T-cell (primary cell): Measurements from ENCODE around the gene ATAD5. TPM values are rescaled to one million over a fixed set of nuclear protein-coding genes. Genes with fewer than 3 reads are reported as not detected.

Experiments
- ATAC-seq, 4 experiments: fragments of 200-7000 bp in 3 of 4; fragments of 150-1000 bp in 1 of 4; cut with Tn5 transposase; replicated peaks in 1 of 4; 1 replicate in 3 of 4; 2 replicates in 1 of 4; pipeline ENCODE4 v1.10.0; 2021; ENCODE audit warnings: moderate library complexity in 3 of 4, mild to moderate bottlenecking in 2 of 4, moderate number of reproducible peaks in 1 of 4
- CTCF ChIA-PET, 2 donors: fragments of 300-600 bp; sonication (Branson Sonifier 250); formaldehyde crosslinking; loops; one replicate each; lab custom pipeline; 2022; ENCODE audit warnings: antibody characterized with exemption in 2 of 2; lab: Charles Lee
- POLR2A ChIA-PET, 2 donors: fragments of 300-600 bp; sonication (Branson Sonifier 250); formaldehyde crosslinking; loops; one replicate each; lab custom pipeline; 2022; ENCODE audit warnings: antibody characterized with exemption in 2 of 2; lab: Charles Lee
- DNase-seq, 35 experiments: peaks; one replicate each; pipeline versions ENCODE4 v3.0.0 to v3.0.0-alpha.2; 2013 to 2023
- H3K27ac ChIP-seq: one replicate; pipeline ENCODE4 v1.5.1; 2013; ENCODE audit warnings: low read length
- H3K27me3 ChIP-seq, 2 experiments: replicated peaks in 1 of 2; 1 replicate in 1 of 2; 2 replicates in 1 of 2; pipeline versions ENCODE4 v1.6.1 to v1.7.0; 2013; ENCODE audit warnings: low read length in 1 of 2, mixed read lengths in 1 of 2; ENCODE audit not compliant: control insufficient read depth in 2 of 2, insufficient read depth in 2 of 2; ENCODE audit errors: extremely low read depth in 1 of 2
- H3K36me3 ChIP-seq, 2 donors: 1 replicate in 1 of 2; 2 replicates in 1 of 2; pipeline versions ENCODE4 v1.6.1 to v1.7.0; 2013; ENCODE audit warnings: low read length in 1 of 2; ENCODE audit not compliant: control insufficient read depth in 2 of 2, insufficient read depth in 1 of 2; ENCODE audit errors: extremely low read depth in 1 of 2
- H3K4me1 ChIP-seq, 2 experiments: 1 replicate in 1 of 2; 2 replicates in 1 of 2; pipeline versions ENCODE4 v1.6.1 to v1.7.0; 2013; ENCODE audit warnings: low read length in 2 of 2, mixed read lengths in 1 of 2; ENCODE audit not compliant: insufficient read depth in 2 of 2, control insufficient read depth in 1 of 2; ENCODE audit errors: extremely low read depth in 1 of 2
- H3K4me3 ChIP-seq, 2 donors: 1 replicate in 1 of 2; 2 replicates in 1 of 2; pipeline versions ENCODE4 v1.5.1 to v1.7.0; 2013; ENCODE audit warnings: mild to moderate bottlenecking in 2 of 2, low read length in 1 of 2, moderate library complexity in 1 of 2; ENCODE audit not compliant: control insufficient read depth in 1 of 2; ENCODE audit errors: extremely low read depth in 1 of 2
- H3K9me3 ChIP-seq: 2 replicates; pipeline ENCODE4 v1.7.0; 2013
- H3K27ac Mint-ChIP-seq, 2 donors: one replicate each; pipeline ENCODE4 v1.8.0; 2020 to 2021; ENCODE audit warnings: mild to moderate bottlenecking in 2 of 2, mixed read lengths in 2 of 2
- H3K27me3 Mint-ChIP-seq, 2 donors: one replicate each; pipeline ENCODE4 v1.8.0; 2021 to 2022; ENCODE audit warnings: mixed read lengths in 2 of 2
- H3K36me3 Mint-ChIP-seq: one replicate; pipeline ENCODE4 v1.8.0; 2021; ENCODE audit warnings: mixed read lengths
- H3K4me1 Mint-ChIP-seq, 3 donors: one replicate each; pipeline ENCODE4 v1.8.0; 2020 to 2022; ENCODE audit warnings: mixed read lengths in 3 of 3, mild to moderate bottlenecking in 1 of 3
- H3K4me3 Mint-ChIP-seq, 3 donors: one replicate each; pipeline ENCODE4 v1.8.0; 2020 to 2022; ENCODE audit warnings: mild to moderate bottlenecking in 3 of 3, mixed read lengths in 3 of 3, moderate library complexity in 3 of 3
- H3K9me3 Mint-ChIP-seq, 3 donors: one replicate each; pipeline ENCODE4 v1.8.0; 2020 to 2022; ENCODE audit warnings: mixed read lengths in 3 of 3
- WGBS: methylation state at CpG from one replicate; pipeline ENCODE4 v1.1.5; 2013; ENCODE audit warnings: missing lambda C conversion rate; ENCODE audit not compliant: insufficient coverage; 5-methylcytosine and 5-hydroxymethylcytosine counted together
- total RNA-seq, 35 experiments: library from RNA in 6 of 35; stranded (reverse) in 6 of 35; fragments of 120-200 nt in 1 of 35; gene quantifications; one replicate each; pipeline versions ENCODE4 v1.2.1 to v1.2.4 and lab custom pipeline; 2013 to 2026

Gene ATAD5
- total RNA-seq, 5 donors from 2014 or later (not counting 1 experiment from before 2014, with no cell fraction given): 3.9 to 5.3 (median 4.2) TPM

DNA sequence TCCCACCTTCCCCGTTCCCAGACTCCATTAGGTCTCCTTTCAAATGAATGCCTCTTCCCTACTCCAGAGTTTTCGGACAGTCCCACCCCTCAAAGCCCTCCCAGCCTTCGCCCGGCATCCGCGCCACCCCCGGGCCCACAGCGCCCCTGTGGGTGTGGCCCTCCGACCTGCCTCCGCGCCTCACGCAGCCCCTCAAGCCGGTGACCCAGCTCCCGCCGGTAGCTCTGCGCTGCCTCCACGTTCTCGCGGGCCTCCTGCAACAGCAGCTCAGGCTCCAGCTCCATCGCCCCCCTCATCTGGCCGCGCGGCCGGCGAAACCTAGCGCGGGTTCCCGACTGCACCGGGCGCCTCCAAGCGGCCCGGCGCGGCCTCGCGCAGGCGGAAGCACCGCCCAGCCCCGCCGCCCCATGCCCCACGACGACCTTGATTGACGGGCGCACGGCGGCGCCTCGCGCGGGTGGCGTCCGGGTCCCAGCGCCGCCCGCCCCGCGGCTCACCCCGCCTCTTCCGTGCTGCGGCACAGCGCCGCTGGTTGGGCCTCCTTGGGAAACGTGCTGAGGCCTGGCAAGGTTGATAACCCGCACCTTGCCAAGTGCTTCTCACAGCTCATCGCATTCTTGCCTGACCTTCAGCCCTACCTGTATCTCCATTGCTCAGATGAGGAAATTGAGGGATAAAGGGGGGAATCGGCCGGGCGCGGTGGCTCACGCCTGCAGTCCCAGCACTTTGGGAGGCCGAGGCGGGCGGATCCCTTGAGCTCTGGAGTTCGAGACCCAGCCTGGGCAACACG lies 7.2 kb upstream of the ATAD5 start, which contains the start of gene CRLF3:
CRLF3 (minus strand) TSS at position 337 of the 790 bp plus-strand sequence; CDS start at position 296, 41 bp downstream.
- no peaks in the 10 kb centered on the region for H3K27me3 Mint-ChIP-seq
- CTCF ChIA-PET: interaction anchor here (0.5 to 4.2 kb wide), 13 partner anchors 10 to 1234 kb away, joined by 3 to 48 read pairs (median 3); partner anchors contain the start of gene GOSR1 (in 1 of the 2)
- peak within 1 kb of the TSS; percentile 77 to 85 for H3K4me3 ChIP-seq
- H3K4me1 Mint-ChIP-seq: peaks cover 38 to 44% (median 41%) of the 10 kb centered on the region in 3 donors
- H3K27me3 ChIP-seq: no peaks in the 10 kb centered on the region
- DNase-seq (peak; percentile 79 to 95 (median 89)), ATAC-seq (peak; percentile 94 to 97 (median 96))
- peak within 1 kb of the TSS; percentile 93 to 94 for H3K27ac Mint-ChIP-seq
- H3K36me3 ChIP-seq: no peaks in the 10 kb centered on the region
- H3K9me3 ChIP-seq: no peaks in the 10 kb centered on the region
- no peaks in the 10 kb centered on the region for H3K9me3 Mint-ChIP-seq
- POLR2A ChIA-PET: interaction anchor here in 1 of 2 donors (0.6 kb wide), 3 partner anchors 26 to 487 kb away, joined by 3 to 4 read pairs (median 3); no protein-coding TSS in a partner anchor
- peak within 1 kb of the TSS; percentile 72 for H3K27ac ChIP-seq
- no peaks in the 10 kb centered on the region for H3K36me3 Mint-ChIP-seq
- peaks cover 32 to 33% of the 10 kb centered on the region in 2 experiments for H3K4me1 ChIP-seq
- WGBS: 8% methylated on average over 73 of the region's 75 CpGs
- H3K4me3 Mint-ChIP-seq: peak within 1 kb of the TSS; percentile 90 to 94 (median 93)

DNA sequence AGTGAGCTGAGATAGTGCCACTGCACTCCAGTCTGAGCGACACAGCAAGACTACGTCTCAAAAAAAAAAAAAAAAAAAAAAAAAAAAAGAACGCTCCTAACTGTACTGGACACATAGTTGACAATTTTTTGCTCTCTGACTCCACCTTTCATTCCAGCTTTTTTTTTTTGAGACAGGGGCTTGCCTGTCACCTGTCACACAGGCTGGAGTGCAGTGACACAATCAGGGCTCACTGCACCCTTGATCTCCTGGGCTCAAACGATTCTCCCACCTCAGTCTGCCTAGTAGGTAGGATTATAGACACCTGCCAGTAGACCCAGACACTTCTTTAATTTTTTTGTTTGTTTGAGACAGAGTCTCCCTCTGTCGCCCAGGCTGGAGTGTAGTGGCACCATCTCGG lies 4.7 kb upstream of the ATAD5 start:
- Histone ChIP-seq H3K9me3 (no peaks in the 10 kb centered on the region), H3K4me1 (peaks cover 16 to 24% of the 10 kb centered on the region in 2 experiments), H3K4me3 (no peak overlapping the region), H3K27me3 (no peaks in the 10 kb centered on the region), H3K36me3 (no peaks in the 10 kb centered on the region), H3K27ac (no peak overlapping the region)
- H3K9me3 Mint-ChIP-seq: no peaks in the 10 kb centered on the region
- peaks cover 27 to 36% (median 30%) of the 10 kb centered on the region in 3 donors for H3K4me1 Mint-ChIP-seq
- 100% methylated on average over 2 of the region's 6 CpGs for WGBS
- H3K27ac Mint-ChIP-seq: peak overlapping the region; percentile 43 to 48
- no peaks in the 10 kb centered on the region for H3K36me3 Mint-ChIP-seq
- H3K4me3 Mint-ChIP-seq: peak overlapping the region in 1 of 3 donors; percentile 6
- H3K27me3 Mint-ChIP-seq: no peaks in the 10 kb centered on the region
- ATAC-seq: no peak
- no peak for DNase-seq
- POLR2A ChIA-PET: interaction anchor here in 1 of 2 donors (0.5 kb wide), 1 partner anchor 82 kb away, joined by 4 read pairs; no protein-coding TSS in a partner anchor
- CTCF ChIA-PET: interaction anchor here (0.5 to 4.2 kb wide), 5 partner anchors 18 to 914 kb away, joined by 4 to 48 read pairs (median 4); no protein-coding TSS in a partner anchor

DNA sequence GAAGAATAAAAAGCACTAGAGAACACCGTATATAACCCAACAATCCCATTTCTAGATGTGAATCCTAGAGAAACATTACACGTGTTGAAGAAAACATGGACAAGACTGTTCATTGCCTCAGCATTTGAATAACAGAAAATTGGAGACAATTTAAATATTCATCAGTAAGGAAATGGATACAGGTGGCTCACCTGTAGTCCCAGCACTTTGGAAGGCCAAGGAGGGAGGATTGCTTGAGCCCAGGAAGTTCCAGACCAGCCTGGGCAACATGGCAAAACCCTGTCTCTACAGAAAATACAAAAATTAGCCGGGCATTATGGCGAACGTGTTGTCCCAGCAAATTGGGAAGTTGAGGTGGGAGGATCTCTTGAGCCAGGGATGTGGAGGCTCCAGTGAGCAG lies 2.7 kb upstream of the ATAD5 start:
- H3K4me3 ChIP-seq: no peak overlapping the region
- no peaks in the 10 kb centered on the region for H3K27me3 ChIP-seq
- DNase-seq: no peak
- no peaks in the 10 kb centered on the region for H3K9me3 ChIP-seq
- Mint-ChIP-seq H3K27me3 (no peaks in the 10 kb centered on the region), H3K4me1 (peaks cover 35 to 40% (median 36%) of the 10 kb centered on the region in 3 donors), H3K4me3 (peak overlapping the region in 1 of 3 donors; percentile 2), H3K27ac (no peak overlapping the region), H3K9me3 (no peaks in the 10 kb centered on the region), H3K36me3 (no peaks in the 10 kb centered on the region)
- POLR2A ChIA-PET: no interaction called here
- no peaks in the 10 kb centered on the region for H3K36me3 ChIP-seq
- peaks cover 20 to 28% of the 10 kb centered on the region in 2 experiments for H3K4me1 ChIP-seq
- H3K27ac ChIP-seq: no peak overlapping the region
- CTCF ChIA-PET: no interaction called here
- no peak for ATAC-seq
- 80% methylated on average over 1 of the region's 5 CpGs for WGBS

DNA sequence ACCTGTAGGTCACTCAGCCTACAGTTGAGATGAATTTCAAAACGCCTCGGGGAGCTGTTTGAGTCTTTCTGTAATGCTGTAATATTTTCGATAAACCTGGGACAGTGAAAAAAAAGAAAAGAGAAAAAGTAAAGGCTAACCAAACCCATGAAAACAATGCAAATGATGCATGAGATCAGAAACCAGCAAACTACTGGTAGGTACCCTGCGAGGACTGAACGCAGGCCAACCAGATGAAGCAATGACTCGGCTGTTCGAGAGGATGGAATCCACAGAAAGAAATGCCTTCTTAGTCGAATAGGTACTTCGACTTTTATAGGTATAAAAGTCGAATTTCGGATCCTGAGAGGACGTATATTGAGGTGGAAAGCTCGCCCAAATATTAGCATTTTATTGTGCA lies 509 bp upstream of the ATAD5 start:
- Histone ChIP-seq H3K4me1 (peaks cover 14 to 15% of the 10 kb centered on the region in 2 experiments), H3K4me3 (peak overlapping the region; percentile 81 to 83), H3K9me3 (no peaks in the 10 kb centered on the region), H3K27ac (peak overlapping the region; percentile 3), H3K27me3 (no peaks in the 10 kb centered on the region), H3K36me3 (no peaks in the 10 kb centered on the region)
- CTCF ChIA-PET: interaction anchor here in 1 of 2 donors (1.3 kb wide), 1 partner anchor 25 kb away, joined by 3 read pairs; no protein-coding TSS in a partner anchor
- POLR2A ChIA-PET: interaction anchor here in 1 of 2 donors (0.5 kb wide), 1 partner anchor 337 kb away, joined by 5 read pairs; no protein-coding TSS in a partner anchor
- ATAC-seq (peak; percentile 29 to 49 (median 42)), DNase-seq (peak in 1 of 35 experiments; percentile 34)
- H3K27ac Mint-ChIP-seq: peak overlapping the region; percentile 78
- H3K4me3 Mint-ChIP-seq: peak overlapping the region; percentile 96 to 98 (median 97)
- H3K9me3 Mint-ChIP-seq: no peaks in the 10 kb centered on the region
- H3K27me3 Mint-ChIP-seq: no peaks in the 10 kb centered on the region
- H3K4me1 Mint-ChIP-seq: peaks cover 26 to 28% (median 26%) of the 10 kb centered on the region in 3 donors
- WGBS: 8% methylated on average over 6 of the region's 13 CpGs
- H3K36me3 Mint-ChIP-seq: no peaks in the 10 kb centered on the region

DNA sequence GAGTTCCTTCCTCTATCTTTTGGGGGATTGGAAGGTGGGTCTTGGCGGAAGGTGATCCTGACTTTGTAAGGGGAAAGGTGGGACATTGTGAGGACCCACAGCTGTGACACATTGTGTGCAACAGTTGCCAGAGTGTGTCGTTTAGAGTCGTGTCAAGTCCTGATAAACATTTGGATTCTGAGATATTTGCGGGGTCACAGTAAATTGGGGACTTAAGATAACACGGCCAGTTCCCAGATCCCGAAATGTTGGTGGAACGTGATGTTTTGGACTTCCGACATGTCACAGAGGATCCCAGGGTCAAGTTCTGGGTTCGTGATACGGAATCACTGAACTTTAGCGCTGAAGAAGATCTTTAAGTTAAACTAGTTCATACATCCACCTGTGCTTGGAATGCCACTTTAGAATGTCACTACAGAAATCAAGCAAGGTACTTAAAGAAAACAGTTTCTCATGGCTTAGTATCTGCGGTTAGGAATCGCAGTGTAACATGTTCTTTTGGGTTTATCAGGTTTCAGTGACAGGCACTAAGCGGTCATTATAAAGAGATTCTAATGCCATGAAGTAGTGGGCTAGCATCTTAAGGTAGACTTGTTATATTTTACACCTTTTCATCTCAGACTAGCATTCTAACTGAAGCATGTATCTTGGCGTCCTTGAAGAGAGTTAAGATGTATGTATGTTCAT lies 815 bp downstream of the ATAD5 start:
- peak overlapping the region; percentile 96 to 98 (median 97) for H3K4me3 Mint-ChIP-seq
- DNase-seq: peak in 1 of 35 experiments; percentile 13
- Histone ChIP-seq H3K27me3 (no peaks in the 10 kb centered on the region), H3K27ac (no peak overlapping the region), H3K4me1 (peaks cover 14 to 15% of the 10 kb centered on the region in 2 experiments), H3K36me3 (no peaks in the 10 kb centered on the region), H3K4me3 (peak overlapping the region; percentile 81 to 83), H3K9me3 (no peaks in the 10 kb centered on the region)
- CTCF ChIA-PET: interaction anchor here in 1 of 2 donors (1.3 kb wide), 1 partner anchor 26 kb away, joined by 3 read pairs; no protein-coding TSS in a partner anchor
- H3K9me3 Mint-ChIP-seq: no peaks in the 10 kb centered on the region
- WGBS: 3% methylated on average over 9 of the region's 15 CpGs
- H3K36me3 Mint-ChIP-seq: no peaks in the 10 kb centered on the region
- H3K4me1 Mint-ChIP-seq: peaks cover 26 to 28% (median 26%) of the 10 kb centered on the region in 3 donors
- H3K27me3 Mint-ChIP-seq: no peaks in the 10 kb centered on the region
- peak overlapping the region in 1 of 2 donors; percentile 78 for H3K27ac Mint-ChIP-seq
- POLR2A ChIA-PET: no interaction called here
- no peak for ATAC-seq
